HG02678 (cell line): ENCODE measurements around the gene HIPK2.

Experiments
- ATAC-seq: cut with Tn5 transposase; IDR thresholded peaks from one replicate; pipeline ENCODE4 v1.9.1; 2021; ENCODE audit warnings: mild to moderate bottlenecking, moderate library complexity; ENCODE audit not compliant: unreplicated experiment

HIPK2 gene

GRCh38 chr7:139574618-139575337 is 203.0 kb downstream of the HIPK2 start:
- no peak for ATAC-seq

GRCh38 chr7:139573871-139574270 is 203.9 kb downstream of the HIPK2 start:
- no peak for ATAC-seq

GRCh38 chr7:139572704-139573385 is 205.0 kb downstream of the HIPK2 start:
- no peak for ATAC-seq

GRCh38 chr7:139572071-139572470 is 205.7 kb downstream of the HIPK2 start:
- ATAC-seq = no peak

- ATAC-seq = no peak
Observed at GRCh38 chr7:139571651-139572050, 206.1 kb downstream of the HIPK2 start.

GRCh38 chr7:139571190-139571589 is 206.6 kb downstream of the HIPK2 start:
- no peak for ATAC-seq

- no peak for ATAC-seq
Observed at GRCh38 chr7:139570626-139571025, 207.2 kb downstream of the HIPK2 start.

- ATAC-seq = no peak
Observed at GRCh38 chr7:139570119-139570518, 207.7 kb downstream of the HIPK2 start.

GRCh38 chr7:139568813-139569490 is 208.8 kb downstream of the HIPK2 start:
- ATAC-seq = no peak

- ATAC-seq = no peak
Observed at GRCh38 chr7:139568346-139568675, 209.5 kb downstream of the HIPK2 start.

- no peak for ATAC-seq
Observed at GRCh38 chr7:139567647-139568345, 210.0 kb downstream of the HIPK2 start.

GRCh38 chr7:139566736-139567646 is 210.8 kb downstream of the HIPK2 start:
- ATAC-seq = no peak

- ATAC-seq = no peak
Observed at GRCh38 chr7:139566075-139566474, 211.7 kb downstream of the HIPK2 start.

- ATAC-seq = no peak
Observed at GRCh38 chr7:139563856-139564255, 213.9 kb downstream of the HIPK2 start.

- no peak for ATAC-seq
Observed at GRCh38 chr7:139562961-139563565, 214.7 kb downstream of the HIPK2 start.

GRCh38 chr7:139562491-139562890 is 215.3 kb downstream of the HIPK2 start:
- ATAC-seq = no peak

GRCh38 chr7:139560678-139561077 is 217.1 kb downstream of the HIPK2 start:
- no peak for ATAC-seq

- no peak for ATAC-seq
Observed at GRCh38 chr7:139560199-139560598, 217.6 kb downstream of the HIPK2 start.

- no peak for ATAC-seq
Observed at GRCh38 chr7:139559364-139560105, 218.3 kb downstream of the HIPK2 start.
